ENCODE measurements around the gene HNRNPD. TPM values are rescaled to one million over a fixed set of nuclear protein-coding genes. Genes with fewer than 3 reads are reported as not detected.

HNRNPD gene
- total and polyA plus RNA-seq, 2 of the 13 experiments (the other 11 are each of a cell fraction or from before 2014, with no cell fraction given), result 64.0 to 69.7 TPM

DNA sequence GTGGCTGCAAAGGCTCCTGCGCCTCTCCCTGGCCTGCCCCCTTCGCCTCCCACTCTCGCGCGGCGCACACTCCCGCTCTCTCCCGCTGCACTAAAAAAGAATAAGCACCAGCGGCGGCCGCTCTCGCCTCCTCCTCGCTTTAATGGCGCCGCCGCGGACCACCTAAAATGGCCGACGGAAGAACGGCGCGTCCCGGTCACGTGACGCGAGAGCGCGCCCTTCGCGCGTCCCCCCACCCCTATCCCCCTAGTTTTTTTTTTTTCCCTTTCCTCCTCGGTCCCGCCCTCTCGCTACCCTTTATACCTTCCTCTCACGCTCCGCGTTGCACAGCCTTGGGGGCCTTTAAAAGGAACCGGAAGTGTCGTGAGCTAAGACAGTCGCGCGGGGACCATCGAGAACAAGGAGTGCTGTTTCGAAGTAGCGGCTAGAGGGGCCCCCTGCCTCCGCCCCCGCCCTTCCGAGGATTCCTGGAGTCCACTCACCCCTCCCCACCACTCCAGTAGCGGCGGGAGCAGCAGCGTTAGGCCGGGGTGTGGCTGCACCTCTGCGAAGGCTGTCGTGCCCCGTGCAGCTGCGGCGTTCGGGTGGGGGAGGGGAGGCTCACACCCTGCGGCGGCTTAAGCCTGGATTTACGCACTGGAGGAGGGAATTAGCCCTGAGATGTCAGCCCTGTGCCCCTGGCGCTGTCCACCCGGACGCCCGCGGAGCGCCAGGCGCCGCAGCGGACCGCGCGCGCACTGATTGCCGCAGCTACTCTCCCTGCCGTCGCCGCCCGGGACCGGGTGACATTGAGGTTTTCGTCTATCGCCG is at the start of gene HNRNPD (continued):
- TF ChIP-seq TOE1 (CRISPR knock-in tag; IDR thresholded peaks at IDR 0.05) (peak; percentile 69; the same call in 1 of the 2 replicates), IKZF1 (IDR thresholded peaks at IDR 0.05) (no peak), ZNF546 (CRISPR knock-in tag; conservative IDR thresholded peaks at IDR 0.05) (no peak), ZNF329 (CRISPR knock-in tag; IDR thresholded peaks at IDR 0.05; ENCODE audit: low read depth) (no peak), ZNF674 (CRISPR knock-in tag; IDR thresholded peaks at IDR 0.05; ENCODE audit: low read depth) (no peak; the same call in 1 of the 2 replicates), SMARCC2 (IDR thresholded peaks at IDR 0.05) (no peak), ZNF75D (CRISPR knock-in tag; IDR thresholded peaks at IDR 0.05; ENCODE audit: borderline replicate concordance) (no peak), ZSCAN5A (CRISPR knock-in tag; IDR thresholded peaks at IDR 0.05; ENCODE audit: borderline replicate concordance) (peak; percentile 86; the same call in 1 of the 2 replicates), RORA (CRISPR knock-in tag; IDR thresholded peaks at IDR 0.05) (no peak), ZNF709 (CRISPR knock-in tag; IDR thresholded peaks at IDR 0.05) (peak; percentile 12), NFE2 (CRISPR knock-in tag; IDR thresholded peaks at IDR 0.05) (no peak), MAFK (conservative IDR thresholded peaks at IDR 0.05 in 1 of 2, IDR thresholded peaks at IDR 0.05 in 1 of 2; ENCODE audit: low read length in 2 of 2) (peak in 1 of 2 experiments; percentile 24; a peak in 1 of 4 replicates)
- TF ChIP-seq, protein P1, sequence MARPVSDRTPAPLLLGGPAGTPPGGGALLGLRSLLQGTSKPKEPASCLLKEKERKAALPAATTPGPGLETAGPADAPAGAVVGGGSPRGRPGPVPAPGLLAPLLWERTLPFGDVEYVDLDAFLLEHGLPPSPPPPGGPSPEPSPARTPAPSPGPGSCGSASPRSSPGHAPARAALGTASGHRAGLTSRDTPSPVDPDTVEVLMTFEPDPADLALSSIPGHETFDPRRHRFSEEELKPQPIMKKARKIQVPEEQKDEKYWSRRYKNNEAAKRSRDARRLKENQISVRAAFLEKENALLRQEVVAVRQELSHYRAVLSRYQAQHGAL (CRISPR knock-in tag; IDR thresholded peaks at IDR 0.05; ENCODE audit: not compliant biosample characterization), result peak; percentile 64
- TF ChIP-seq, protein P2, sequence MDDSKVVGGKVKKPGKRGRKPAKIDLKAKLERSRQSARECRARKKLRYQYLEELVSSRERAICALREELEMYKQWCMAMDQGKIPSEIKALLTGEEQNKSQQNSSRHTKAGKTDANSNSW (CRISPR knock-in tag; IDR thresholded peaks at IDR 0.05; ENCODE audit: borderline replicate concordance), result no peak; the same call in 1 of the 2 replicates
- TF ChIP-seq, protein P3, sequence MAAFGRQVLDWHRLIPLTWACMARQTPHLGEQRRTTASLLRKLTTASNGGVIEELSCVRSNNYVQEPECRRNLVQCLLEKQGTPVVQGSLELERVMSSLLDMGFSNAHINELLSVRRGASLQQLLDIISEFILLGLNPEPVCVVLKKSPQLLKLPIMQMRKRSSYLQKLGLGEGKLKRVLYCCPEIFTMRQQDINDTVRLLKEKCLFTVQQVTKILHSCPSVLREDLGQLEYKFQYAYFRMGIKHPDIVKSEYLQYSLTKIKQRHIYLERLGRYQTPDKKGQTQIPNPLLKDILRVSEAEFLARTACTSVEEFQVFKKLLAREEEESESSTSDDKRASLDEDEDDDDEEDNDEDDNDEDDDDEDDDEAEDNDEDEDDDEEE (CRISPR knock-in tag; IDR thresholded peaks at IDR 0.05), result peak; percentile 96

All from HepG2 (cell line).